ENCODE results near the gene PRSS3.
"Not testable (repeated sequence)": the region's sequence is repeated elsewhere in the genome, so short reads cannot be mapped to it uniquely, and the experiment has no call there.

Gene PRSS3

DNA sequence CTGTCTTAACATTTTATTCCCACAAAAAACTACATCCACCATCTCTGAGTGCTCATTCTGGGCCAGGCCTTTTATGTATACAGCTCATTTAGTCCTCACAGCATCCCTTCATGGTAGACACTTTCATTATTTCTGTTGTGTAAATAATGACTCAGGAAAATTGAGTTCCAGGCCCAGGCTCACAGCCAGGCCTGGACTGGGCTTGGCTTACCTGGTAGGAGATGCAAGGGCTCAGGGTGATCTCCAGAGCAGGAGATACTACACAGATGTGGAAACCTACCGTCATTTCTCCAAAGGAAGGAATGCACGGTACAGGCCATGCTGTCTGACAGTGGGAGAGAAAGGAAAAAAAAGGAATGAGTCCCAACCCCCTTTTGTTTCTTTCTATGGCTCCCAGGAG is 11.8 kb downstream of the PRSS3 start:
- not testable (repeated sequence) for H3K27ac ChIP-seq (ENCODE audit: low read length); H3K27me3 ChIP-seq (ENCODE audit: control insufficient read depth, insufficient read depth, low read length); H3K9ac ChIP-seq (ENCODE audit: low read length); H3K9me3 ChIP-seq (ENCODE audit: control insufficient read depth, low read depth, low read length); H3K4me3 ChIP-seq (ENCODE audit: low read length); H3K4me1 ChIP-seq (ENCODE audit: control insufficient read depth, low read depth, low read length); H3K36me3 ChIP-seq (ENCODE audit: control insufficient read depth, low read depth, low read length)

DNA sequence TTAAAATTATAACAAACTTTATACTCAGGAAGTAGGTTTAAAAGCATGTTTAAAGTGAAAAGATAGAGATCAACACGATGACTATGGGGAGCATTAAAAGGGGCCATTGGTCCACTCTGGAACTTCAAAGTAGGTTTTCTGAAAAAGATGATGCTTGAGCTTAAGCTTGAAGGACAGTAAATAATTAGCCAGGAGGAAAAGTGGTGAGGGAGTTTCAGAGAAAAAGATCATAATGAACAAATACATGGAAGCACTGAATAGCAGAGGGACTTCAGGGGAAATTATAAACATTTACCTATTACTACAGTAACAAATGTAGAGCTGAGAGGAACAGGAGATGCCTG is 13.6 kb downstream of the PRSS3 start:
- H3K36me3 ChIP-seq (ENCODE audit: control insufficient read depth, low read depth, low read length); H3K27ac ChIP-seq (ENCODE audit: low read length); H3K9ac ChIP-seq (ENCODE audit: low read length); H3K9me3 ChIP-seq (ENCODE audit: control insufficient read depth, low read depth, low read length); H3K27me3 ChIP-seq (ENCODE audit: control insufficient read depth, insufficient read depth, low read length); H3K4me3 ChIP-seq (ENCODE audit: low read length); H3K4me1 ChIP-seq (ENCODE audit: control insufficient read depth, low read depth, low read length): not testable (repeated sequence)

DNA sequence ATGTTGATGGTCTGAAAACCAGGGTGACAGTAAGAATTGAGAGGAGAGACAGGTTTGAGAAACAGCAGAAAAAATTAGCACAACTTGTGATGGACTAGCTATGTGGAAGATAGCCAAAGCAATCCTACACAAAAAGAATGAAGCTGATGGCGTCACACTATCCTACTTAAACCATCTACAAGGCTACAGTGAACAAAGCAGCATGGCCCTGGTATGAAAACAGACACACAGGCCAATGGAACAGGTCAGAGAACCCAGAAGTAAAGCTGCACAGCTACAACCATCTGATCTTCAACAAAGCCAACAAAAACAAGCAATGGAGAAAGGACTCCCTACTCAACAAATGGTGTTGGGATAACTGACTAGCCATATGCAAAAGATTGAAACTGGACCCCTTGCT is 14.1 kb downstream of the PRSS3 start:
- no peak overlapping the region for H3K27ac ChIP-seq (ENCODE audit: low read length)
- H3K4me1 ChIP-seq (ENCODE audit: control insufficient read depth, low read depth, low read length) = peaks cover 7% of the 10 kb centered on the region
- no peak overlapping the region for H3K4me3 ChIP-seq (ENCODE audit: low read length)
- no peaks in the 10 kb centered on the region for H3K36me3 ChIP-seq (ENCODE audit: control insufficient read depth, low read depth, low read length)
- no peak overlapping the region for H3K9ac ChIP-seq (ENCODE audit: low read length)
- H3K9me3 ChIP-seq (ENCODE audit: control insufficient read depth, low read depth, low read length) = no peaks in the 10 kb centered on the region
- no peaks in the 10 kb centered on the region for H3K27me3 ChIP-seq (ENCODE audit: control insufficient read depth, insufficient read depth, low read length)

- H3K36me3 ChIP-seq (ENCODE audit: control insufficient read depth, low read depth, low read length) = no peaks in the 10 kb centered on the region
Measured at GRCh38 chr9:33813712-33814641, 18.6 kb downstream of the PRSS3 start.

GRCh38 chr9:33815781-33816180 is 20.4 kb downstream of the PRSS3 start:
- Histone ChIP-seq H3K36me3 (ENCODE audit: control insufficient read depth, low read depth, low read length) (no peaks in the 10 kb centered on the region), H3K27ac (ENCODE audit: low read length) (no peak overlapping the region), H3K9me3 (ENCODE audit: control insufficient read depth, low read depth, low read length) (no peaks in the 10 kb centered on the region), H3K9ac (ENCODE audit: low read length) (no peak overlapping the region), H3K4me1 (ENCODE audit: control insufficient read depth, low read depth, low read length) (peaks cover 19% of the 10 kb centered on the region), H3K27me3 (ENCODE audit: control insufficient read depth, insufficient read depth, low read length) (no peaks in the 10 kb centered on the region), H3K4me3 (ENCODE audit: low read length) (peak overlapping the region; percentile 72)

More at GRCh38 chr9:33813712-33814641, 18.6 kb downstream of the PRSS3 start:
- no peaks in the 10 kb centered on the region for H3K9me3 ChIP-seq (ENCODE audit: control insufficient read depth, low read depth, low read length)
- H3K9ac ChIP-seq (ENCODE audit: low read length) = no peak overlapping the region
- no peaks in the 10 kb centered on the region for H3K27me3 ChIP-seq (ENCODE audit: control insufficient read depth, insufficient read depth, low read length)
- no peak overlapping the region for H3K4me3 ChIP-seq (ENCODE audit: low read length)
- H3K27ac ChIP-seq (ENCODE audit: low read length) = no peak overlapping the region
- H3K4me1 ChIP-seq (ENCODE audit: control insufficient read depth, low read depth, low read length) = peaks cover 13% of the 10 kb centered on the region

GRCh38 chr9:33816327-33817252 is 21.2 kb downstream of the PRSS3 start, which contains the start of gene UBE2R2:
Gene UBE2R2, plus strand, starts transcription at chr9:33817160. Its CDS starts 598 bp downstream, at chr9:33817758.
- Histone ChIP-seq H3K4me1 (ENCODE audit: control insufficient read depth, low read depth, low read length) (peaks cover 19% of the 10 kb centered on the region), H3K4me3 (ENCODE audit: low read length) (peak within 1 kb of the TSS; percentile 72), H3K27me3 (ENCODE audit: control insufficient read depth, insufficient read depth, low read length) (no peaks in the 10 kb centered on the region)

GRCh38 chr9:33817327-33818166 is 22.2 kb downstream of the PRSS3 start:
- Histone ChIP-seq H3K27ac (ENCODE audit: low read length) (peak overlapping the region; percentile 88), H3K9ac (ENCODE audit: low read length) (peak overlapping the region; percentile 95), H3K4me3 (ENCODE audit: low read length) (peak overlapping the region; percentile 70), H3K27me3 (ENCODE audit: control insufficient read depth, insufficient read depth, low read length) (no peaks in the 10 kb centered on the region), H3K9me3 (ENCODE audit: control insufficient read depth, low read depth, low read length) (no peaks in the 10 kb centered on the region), H3K4me1 (ENCODE audit: control insufficient read depth, low read depth, low read length) (peaks cover 19% of the 10 kb centered on the region), H3K36me3 (ENCODE audit: control insufficient read depth, low read depth, low read length) (no peaks in the 10 kb centered on the region)

More at GRCh38 chr9:33816327-33817252, 21.2 kb downstream of the PRSS3 start, which contains the start of gene UBE2R2:
- H3K9me3 ChIP-seq (ENCODE audit: control insufficient read depth, low read depth, low read length) = no peaks in the 10 kb centered on the region
- no peaks in the 10 kb centered on the region for H3K36me3 ChIP-seq (ENCODE audit: control insufficient read depth, low read depth, low read length)
- peak within 1 kb of the TSS; percentile 88 for H3K27ac ChIP-seq (ENCODE audit: low read length)
- H3K9ac ChIP-seq (ENCODE audit: low read length) = peak within 1 kb of the TSS; percentile 95

DNA sequence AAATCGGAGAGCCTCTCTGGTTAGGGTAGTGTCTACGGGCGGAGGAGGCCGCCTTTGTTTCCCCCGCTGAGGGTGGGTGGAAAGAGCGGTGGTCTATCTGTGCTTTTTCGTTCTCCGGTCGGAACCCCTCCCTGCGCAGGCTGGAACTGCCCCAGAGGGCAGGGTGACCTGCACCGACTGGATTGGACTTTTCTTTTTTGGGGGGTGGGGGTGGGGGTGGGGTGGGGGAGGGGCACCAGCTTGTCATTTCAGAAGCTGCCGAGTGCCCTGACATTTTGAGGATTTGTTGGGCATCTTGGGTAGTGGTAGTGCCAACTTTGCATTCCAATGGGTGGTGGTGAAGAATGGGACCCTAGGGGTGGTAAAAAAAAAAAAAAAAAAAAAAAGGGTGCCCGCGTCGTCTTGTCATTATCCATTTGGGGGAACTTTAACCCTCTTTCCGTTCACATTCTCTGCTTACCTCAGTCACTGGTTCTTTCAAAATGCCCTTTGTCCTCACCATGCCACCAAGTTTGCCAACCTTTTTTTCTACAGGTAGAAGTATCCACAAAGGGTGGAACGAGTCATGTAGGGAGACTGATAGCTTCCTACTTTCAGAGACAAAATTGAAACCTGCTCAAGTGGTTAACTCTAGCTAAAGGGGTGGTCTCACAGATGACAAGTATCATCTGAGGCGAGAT is 22.9 kb downstream of the PRSS3 start:
- Histone ChIP-seq H3K9ac (ENCODE audit: low read length) (peak overlapping the region; percentile 95), H3K4me3 (ENCODE audit: low read length) (peak overlapping the region; percentile 70), H3K27me3 (ENCODE audit: control insufficient read depth, insufficient read depth, low read length) (no peaks in the 10 kb centered on the region), H3K36me3 (ENCODE audit: control insufficient read depth, low read depth, low read length) (no peaks in the 10 kb centered on the region), H3K4me1 (ENCODE audit: control insufficient read depth, low read depth, low read length) (peaks cover 19% of the 10 kb centered on the region), H3K9me3 (ENCODE audit: control insufficient read depth, low read depth, low read length) (no peaks in the 10 kb centered on the region), H3K27ac (ENCODE audit: low read length) (no peak overlapping the region)

DNA sequence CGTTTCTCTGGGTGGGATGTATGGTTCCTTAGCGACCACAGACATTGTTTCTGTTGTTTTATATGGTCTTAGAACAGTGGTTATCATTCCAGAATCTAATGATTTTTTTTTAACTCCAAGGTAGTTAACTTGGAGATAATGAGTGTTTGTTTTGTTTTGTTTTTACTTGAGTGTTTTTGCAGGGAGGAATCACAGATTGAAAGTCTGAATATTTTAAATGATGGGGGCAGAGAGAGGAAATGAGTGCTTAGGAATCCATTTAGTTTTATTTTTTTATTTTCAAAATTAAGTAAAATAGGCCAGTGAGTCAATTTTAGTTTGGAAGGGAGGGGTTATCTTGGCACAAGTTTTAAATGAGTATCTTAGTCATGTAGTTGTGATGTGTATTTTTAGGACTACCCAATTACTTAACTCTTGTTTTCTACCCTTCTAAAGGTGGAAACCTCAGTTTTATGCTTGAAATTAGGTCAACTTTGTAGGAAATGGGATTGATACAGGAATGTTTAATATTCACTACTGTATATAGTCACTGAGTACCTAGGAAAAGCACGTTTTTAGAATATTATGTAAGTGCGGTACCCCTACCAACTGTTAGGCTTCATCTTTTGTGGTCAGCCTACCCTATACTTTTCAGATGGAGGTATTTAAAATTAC is 23.6 kb downstream of the PRSS3 start:
- Histone ChIP-seq H3K36me3 (ENCODE audit: control insufficient read depth, low read depth, low read length) (no peaks in the 10 kb centered on the region), H3K9ac (ENCODE audit: low read length) (peak overlapping the region; percentile 95), H3K4me1 (ENCODE audit: control insufficient read depth, low read depth, low read length) (peaks cover 16% of the 10 kb centered on the region), H3K9me3 (ENCODE audit: control insufficient read depth, low read depth, low read length) (no peaks in the 10 kb centered on the region), H3K27me3 (ENCODE audit: control insufficient read depth, insufficient read depth, low read length) (no peaks in the 10 kb centered on the region), H3K4me3 (ENCODE audit: low read length) (peak overlapping the region; percentile 70), H3K27ac (ENCODE audit: low read length) (no peak overlapping the region)

DNA sequence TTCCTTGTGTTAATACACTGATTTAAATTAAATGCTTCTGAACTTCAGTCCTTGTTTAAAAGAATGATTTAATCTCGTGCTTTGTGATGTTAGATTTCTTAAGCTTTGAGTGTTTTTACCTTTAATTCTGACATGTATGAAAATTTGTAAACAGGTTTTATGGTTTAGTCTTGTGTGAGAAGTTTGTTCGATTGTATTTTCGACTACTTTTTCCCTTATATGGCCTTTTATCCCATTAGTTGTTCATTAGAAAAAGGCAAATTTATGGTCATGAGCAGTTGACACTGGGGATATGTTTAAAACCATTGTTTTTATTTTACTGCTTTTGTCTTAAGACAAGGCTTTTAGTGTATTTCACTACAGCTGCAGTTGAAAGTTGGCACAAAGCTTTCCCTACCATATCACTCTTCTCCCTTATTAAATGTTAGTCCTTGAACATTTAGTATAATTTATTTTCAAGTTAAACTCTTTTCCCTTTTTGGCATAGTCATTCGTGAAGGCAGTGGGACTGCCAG is 24.9 kb downstream of the PRSS3 start:
- H3K9ac ChIP-seq (ENCODE audit: low read length) = no peak overlapping the region
- no peak overlapping the region for H3K27ac ChIP-seq (ENCODE audit: low read length)
- no peaks in the 10 kb centered on the region for H3K27me3 ChIP-seq (ENCODE audit: control insufficient read depth, insufficient read depth, low read length)
- H3K36me3 ChIP-seq (ENCODE audit: control insufficient read depth, low read depth, low read length) = no peaks in the 10 kb centered on the region
- peaks cover 12% of the 10 kb centered on the region for H3K4me1 ChIP-seq (ENCODE audit: control insufficient read depth, low read depth, low read length)
- H3K4me3 ChIP-seq (ENCODE audit: low read length) = no peak overlapping the region
- no peaks in the 10 kb centered on the region for H3K9me3 ChIP-seq (ENCODE audit: control insufficient read depth, low read depth, low read length)

Data from iPS-18a (cell line).